ENCODE measurements around the gene TNFSF18.

- TF ChIP-seq CTCF (IDR thresholded peaks at IDR 0.05; ENCODE audit: low read depth, low read length, poor library complexity, severe bottlenecking): no peak
- no peak for TF ChIP-seq EZH2phosphoT487 (IDR thresholded peaks at IDR 0.05; ENCODE audit: borderline replicate concordance, low read length)
Observed at GRCh38 chr1:172999349-172999748, 51.4 kb downstream of the TNFSF18 start.

Data from DOHH2 (cell line).